ENCODE measurements around the gene DNAH3. TPM values are rescaled to one million over a fixed set of nuclear protein-coding genes. Genes with fewer than 3 reads are reported as not detected.
"Not testable (repeated sequence)": the region's sequence is repeated elsewhere in the genome, so short reads cannot be mapped to it uniquely, and the experiment has no call there.

DNAH3 gene
- total and polyA plus RNA-seq, 2 donors, result 0.09 to 0.30 TPM

GRCh38 chr16:21116148-21116693, 34.4 kb downstream of the DNAH3 start:
- Histone ChIP-seq H3K9me3 (ENCODE audit: control insufficient read depth in 2 of 2, insufficient read depth in 1 of 2, low read length in 1 of 2) (no peaks in the 10 kb centered on the region), H3K4me1 (ENCODE audit: control insufficient read depth in 2 of 2, insufficient read depth in 2 of 2, low read length in 2 of 2) (no peaks in the 10 kb centered on the region), H3K36me3 (ENCODE audit: control insufficient read depth in 2 of 2, insufficient read depth in 2 of 2, low read length in 1 of 2) (no peaks in the 10 kb centered on the region), H3K4me3 (ENCODE audit: low read length in 2 of 2) (no peak overlapping the region), H3K27me3 (ENCODE audit: control insufficient read depth in 2 of 2, insufficient read depth in 1 of 2, low read length in 1 of 2) (no peaks in the 10 kb centered on the region), H3K27ac (ENCODE audit: low read depth in 1 of 2, low read length in 1 of 2) (no peak overlapping the region)
- no peak for DNase-seq (ENCODE audit: low read depth in 6 of 9, low spot score in 9 of 9)
- WGBS, result 50% methylated on average over 13 of the region's 13 CpGs

DNA sequence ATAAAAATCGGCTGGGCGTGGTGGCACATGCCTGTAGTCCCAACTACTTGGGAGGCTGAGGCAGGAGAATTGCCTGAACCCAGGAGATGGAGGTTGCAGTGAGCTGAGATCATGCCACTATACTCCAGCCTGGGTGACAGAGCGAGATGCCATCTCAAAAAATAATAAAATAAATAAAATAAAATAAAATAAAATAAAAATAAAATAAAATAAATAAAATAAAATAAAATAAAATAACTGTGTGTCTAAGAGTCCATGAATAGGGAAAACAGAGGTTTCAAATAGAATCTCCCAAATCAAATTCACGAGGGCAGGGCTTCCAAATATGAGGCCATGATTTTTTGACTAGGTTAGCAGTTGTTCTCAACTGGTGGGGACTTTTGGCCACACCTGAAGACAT, 35.1 kb downstream of the DNAH3 start:
- not testable (repeated sequence) for H3K27me3 ChIP-seq (ENCODE audit: control insufficient read depth in 2 of 2, insufficient read depth in 1 of 2, low read length in 1 of 2); H3K27ac ChIP-seq (ENCODE audit: low read depth in 1 of 2, low read length in 1 of 2); H3K9me3 ChIP-seq (ENCODE audit: control insufficient read depth in 2 of 2, insufficient read depth in 1 of 2, low read length in 1 of 2); H3K36me3 ChIP-seq (ENCODE audit: control insufficient read depth in 2 of 2, insufficient read depth in 2 of 2, low read length in 1 of 2); DNase-seq (ENCODE audit: low read depth in 6 of 9, low spot score in 9 of 9); H3K4me3 ChIP-seq (ENCODE audit: low read length in 2 of 2); H3K4me1 ChIP-seq (ENCODE audit: control insufficient read depth in 2 of 2, insufficient read depth in 2 of 2, low read length in 2 of 2)
- WGBS, result over 99% methylated on average over 4 of the region's 4 CpGs

GRCh38 chr16:21103941-21104860, 46.4 kb downstream of the DNAH3 start:
- Histone ChIP-seq H3K36me3 (ENCODE audit: control insufficient read depth in 2 of 2, insufficient read depth in 2 of 2, low read length in 1 of 2) (no peaks in the 10 kb centered on the region), H3K4me3 (ENCODE audit: low read length in 2 of 2) (no peak overlapping the region), H3K9me3 (ENCODE audit: control insufficient read depth in 2 of 2, insufficient read depth in 1 of 2, low read length in 1 of 2) (no peaks in the 10 kb centered on the region), H3K4me1 (ENCODE audit: control insufficient read depth in 2 of 2, insufficient read depth in 2 of 2, low read length in 2 of 2) (no peaks in the 10 kb centered on the region), H3K27me3 (ENCODE audit: control insufficient read depth in 2 of 2, insufficient read depth in 1 of 2, low read length in 1 of 2) (no peaks in the 10 kb centered on the region), H3K27ac (ENCODE audit: low read depth in 1 of 2, low read length in 1 of 2) (no peak overlapping the region)
- DNase-seq (ENCODE audit: low read depth in 6 of 9, low spot score in 9 of 9), result no peak
- WGBS, result 62% methylated on average over 9 of the region's 9 CpGs

DNA sequence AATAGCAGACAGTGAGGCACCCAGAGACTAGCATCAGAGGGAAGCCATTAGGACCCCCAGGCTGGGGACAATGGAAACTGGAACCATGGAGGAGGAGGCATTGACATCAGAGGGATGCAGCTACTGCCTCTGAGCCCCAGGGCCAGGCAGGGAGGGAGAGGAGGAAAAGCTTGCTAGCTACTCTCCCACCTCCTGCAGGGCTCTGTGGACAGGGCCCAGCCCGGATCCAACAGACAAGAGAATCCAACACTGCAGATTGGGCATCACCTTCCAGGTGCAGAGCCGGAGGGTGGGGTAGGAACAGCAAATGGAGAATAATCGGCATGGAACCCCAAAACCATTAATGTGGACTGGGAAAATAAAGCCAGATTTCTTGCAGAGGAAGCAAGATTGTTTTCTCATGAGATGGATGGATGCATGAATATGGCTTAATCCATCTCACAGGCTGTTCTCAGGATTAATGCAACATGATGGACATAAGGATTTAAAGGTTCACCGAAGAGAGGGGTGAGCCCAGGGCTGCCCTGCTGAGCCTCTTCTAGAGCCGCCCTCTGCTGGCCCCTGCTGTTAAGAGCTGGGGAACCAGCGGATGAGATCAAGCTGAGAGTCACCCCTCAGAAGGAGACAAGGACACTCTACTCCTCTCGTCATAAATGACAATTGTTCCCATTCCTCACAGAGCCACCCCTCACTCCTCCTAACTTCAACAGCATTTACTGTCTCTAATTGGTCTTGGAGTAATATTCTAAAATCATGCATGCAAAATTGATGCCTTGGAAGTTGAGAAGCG, 48.8 kb downstream of the DNAH3 start:
- DNase-seq (ENCODE audit: low read depth in 6 of 9, low spot score in 9 of 9), result peak in 3 of 9 donors; percentile 1 to 12 (median 7)
- no peaks in the 10 kb centered on the region for H3K4me1 ChIP-seq (ENCODE audit: control insufficient read depth in 2 of 2, insufficient read depth in 2 of 2, low read length in 2 of 2)
- 83% methylated on average over 8 of the region's 8 CpGs for WGBS
- no peaks in the 10 kb centered on the region for H3K27me3 ChIP-seq (ENCODE audit: control insufficient read depth in 2 of 2, insufficient read depth in 1 of 2, low read length in 1 of 2)
- no peaks in the 10 kb centered on the region for H3K36me3 ChIP-seq (ENCODE audit: control insufficient read depth in 2 of 2, insufficient read depth in 2 of 2, low read length in 1 of 2)
- H3K4me3 ChIP-seq (ENCODE audit: low read length in 2 of 2), result no peak overlapping the region
- H3K9me3 ChIP-seq (ENCODE audit: control insufficient read depth in 2 of 2, insufficient read depth in 1 of 2, low read length in 1 of 2), result no peaks in the 10 kb centered on the region
- H3K27ac ChIP-seq (ENCODE audit: low read depth in 1 of 2, low read length in 1 of 2), result no peak overlapping the region

DNA sequence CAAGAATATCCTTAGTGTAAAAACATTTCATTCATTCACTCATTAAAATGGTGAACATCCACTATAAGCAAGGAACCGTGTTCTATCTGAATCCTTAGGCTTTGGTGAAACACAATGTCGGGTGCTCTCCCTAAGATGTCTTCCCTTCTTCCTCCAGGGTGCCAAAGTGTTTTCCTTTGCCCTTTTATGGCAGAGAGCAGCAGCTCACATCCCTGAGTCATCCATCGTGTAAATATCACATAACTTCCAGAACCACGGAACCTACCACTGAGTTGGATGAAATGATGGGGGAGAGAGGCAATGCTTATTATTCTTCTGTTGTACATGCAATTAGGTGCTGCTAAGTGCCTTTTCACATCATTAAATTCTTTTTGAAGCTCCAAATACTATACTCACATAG, 50.2 kb downstream of the DNAH3 start:
- H3K36me3 ChIP-seq (ENCODE audit: control insufficient read depth in 2 of 2, insufficient read depth in 2 of 2, low read length in 1 of 2), result no peaks in the 10 kb centered on the region
- no peaks in the 10 kb centered on the region for H3K9me3 ChIP-seq (ENCODE audit: control insufficient read depth in 2 of 2, insufficient read depth in 1 of 2, low read length in 1 of 2)
- 94% methylated on average over 4 of the region's 4 CpGs for WGBS
- no peaks in the 10 kb centered on the region for H3K4me1 ChIP-seq (ENCODE audit: control insufficient read depth in 2 of 2, insufficient read depth in 2 of 2, low read length in 2 of 2)
- H3K27ac ChIP-seq (ENCODE audit: low read depth in 1 of 2, low read length in 1 of 2), result no peak overlapping the region
- no peaks in the 10 kb centered on the region for H3K27me3 ChIP-seq (ENCODE audit: control insufficient read depth in 2 of 2, insufficient read depth in 1 of 2, low read length in 1 of 2)
- DNase-seq (ENCODE audit: low read depth in 6 of 9, low spot score in 9 of 9), result no peak
- no peak overlapping the region for H3K4me3 ChIP-seq (ENCODE audit: low read length in 2 of 2)

DNA sequence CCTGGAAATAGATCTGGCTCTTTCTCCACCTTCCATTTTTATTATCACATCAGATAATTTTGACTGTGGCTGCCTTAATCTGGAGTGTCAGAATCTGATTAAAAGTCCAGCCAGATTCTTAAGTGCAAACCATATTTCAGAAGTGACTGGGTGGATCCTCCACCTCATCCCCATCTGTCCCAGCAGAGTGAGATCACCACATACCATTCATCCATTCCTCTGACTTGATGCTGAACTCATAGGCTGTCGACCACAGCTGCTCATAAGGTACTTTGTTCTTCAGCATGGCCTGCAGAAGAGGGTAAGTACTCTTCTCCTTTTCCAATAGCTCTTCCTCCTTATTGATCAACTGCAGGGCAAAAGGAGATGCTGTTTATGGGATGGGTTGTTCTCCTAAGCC, 53.5 kb downstream of the DNAH3 start:
- no peaks in the 10 kb centered on the region for H3K9me3 ChIP-seq (ENCODE audit: control insufficient read depth in 2 of 2, insufficient read depth in 1 of 2, low read length in 1 of 2)
- H3K27me3 ChIP-seq (ENCODE audit: control insufficient read depth in 2 of 2, insufficient read depth in 1 of 2, low read length in 1 of 2), result no peaks in the 10 kb centered on the region
- no peaks in the 10 kb centered on the region for H3K4me1 ChIP-seq (ENCODE audit: control insufficient read depth in 2 of 2, insufficient read depth in 2 of 2, low read length in 2 of 2)
- no peaks in the 10 kb centered on the region for H3K36me3 ChIP-seq (ENCODE audit: control insufficient read depth in 2 of 2, insufficient read depth in 2 of 2, low read length in 1 of 2)
- DNase-seq (ENCODE audit: low read depth in 6 of 9, low spot score in 9 of 9), result no peak
- H3K4me3 ChIP-seq (ENCODE audit: low read length in 2 of 2), result no peak overlapping the region
- WGBS, result 94% methylated on average over 1 of the region's 1 CpG
- no peak overlapping the region for H3K27ac ChIP-seq (ENCODE audit: low read depth in 1 of 2, low read length in 1 of 2)

DNA sequence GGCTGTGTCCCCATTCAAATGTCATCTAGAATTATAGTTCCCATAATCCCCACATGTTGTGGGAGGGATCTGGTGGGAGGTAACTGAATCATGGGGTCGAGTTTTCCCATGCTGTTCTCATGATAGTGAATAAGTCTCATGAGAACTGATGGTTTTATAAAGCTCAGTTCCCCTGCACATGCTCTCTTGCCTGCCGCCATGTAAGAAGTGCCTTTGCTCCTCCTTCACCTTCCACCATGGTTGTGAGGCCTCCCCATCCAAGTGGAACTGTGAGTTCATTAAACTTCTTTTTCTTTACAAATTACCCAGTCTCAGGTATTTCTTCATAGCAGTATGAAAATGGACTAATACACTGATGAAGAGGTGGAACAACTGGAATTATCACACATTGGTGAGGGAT, 55.9 kb downstream of the DNAH3 start:
- H3K4me1 ChIP-seq (ENCODE audit: control insufficient read depth in 2 of 2, insufficient read depth in 2 of 2, low read length in 2 of 2); H3K9me3 ChIP-seq (ENCODE audit: control insufficient read depth in 2 of 2, insufficient read depth in 1 of 2, low read length in 1 of 2); H3K4me3 ChIP-seq (ENCODE audit: low read length in 2 of 2); H3K36me3 ChIP-seq (ENCODE audit: control insufficient read depth in 2 of 2, insufficient read depth in 2 of 2, low read length in 1 of 2); H3K27me3 ChIP-seq (ENCODE audit: control insufficient read depth in 2 of 2, insufficient read depth in 1 of 2, low read length in 1 of 2); H3K27ac ChIP-seq (ENCODE audit: low read depth in 1 of 2, low read length in 1 of 2); DNase-seq (ENCODE audit: low read depth in 6 of 9, low spot score in 9 of 9): not testable (repeated sequence)
- 96% methylated on average over 2 of the region's 2 CpGs for WGBS

DNA sequence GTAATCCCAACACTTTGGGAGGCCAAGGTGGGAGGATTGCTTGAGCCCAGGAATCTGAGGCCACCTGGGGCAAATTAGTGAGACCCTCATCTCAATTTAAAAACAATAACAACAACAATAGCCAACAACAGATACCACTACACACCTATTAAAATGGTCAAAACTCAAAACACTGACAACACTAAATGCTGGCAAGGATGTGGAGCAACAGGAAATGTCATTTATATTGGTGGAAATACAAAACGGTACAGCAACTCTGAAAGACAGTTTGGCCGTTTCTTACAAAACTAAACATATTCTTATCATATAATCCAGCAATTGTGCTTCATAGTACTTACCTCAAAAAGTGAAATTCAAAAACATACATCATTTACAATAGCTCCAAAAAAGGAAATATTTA, 57.7 kb downstream of the DNAH3 start:
- Histone ChIP-seq H3K4me1 (ENCODE audit: control insufficient read depth in 2 of 2, insufficient read depth in 2 of 2, low read length in 2 of 2) (no peaks in the 10 kb centered on the region), H3K36me3 (ENCODE audit: control insufficient read depth in 2 of 2, insufficient read depth in 2 of 2, low read length in 1 of 2) (no peaks in the 10 kb centered on the region), H3K27me3 (ENCODE audit: control insufficient read depth in 2 of 2, insufficient read depth in 1 of 2, low read length in 1 of 2) (no peaks in the 10 kb centered on the region), H3K9me3 (ENCODE audit: control insufficient read depth in 2 of 2, insufficient read depth in 1 of 2, low read length in 1 of 2) (no peaks in the 10 kb centered on the region), H3K4me3 (ENCODE audit: low read length in 2 of 2) (no peak overlapping the region), H3K27ac (ENCODE audit: low read depth in 1 of 2, low read length in 1 of 2) (no peak overlapping the region)
- 91% methylated on average over 2 of the region's 2 CpGs for WGBS
- no peak for DNase-seq (ENCODE audit: low read depth in 6 of 9, low spot score in 9 of 9)
